Measurements from ENCODE around the gene HSFX4. TPM values are rescaled to one million over a fixed set of nuclear protein-coding genes. Genes with fewer than 3 reads are reported as not detected.

Gene HSFX4
- total RNA-seq (2022; extraction: Qiagen RNA extraction), result 0.09 TPM in 1 of 5 replicates, not detected in the others

GRCh38 chrX:149929400-149929799 lies at the start of gene HSFX4:
Gene HSFX4 (plus strand): TSS chrX:149929573. CDS start chrX:149929645, 72 bp downstream.

GRCh38 chrX:149881081-149881711 lies 48.2 kb upstream of the HSFX4 start, which contains the start of gene MAGEA8:
Gene MAGEA8 (plus strand): TSS chrX:149881183. CDS start chrX:149884273, 3,090 bp downstream.

GRCh38 chrX:149938427-149938880 lies 9.1 kb downstream of the HSFX4 start, which contains the start of gene EOLA2:
Gene EOLA2 (minus strand): TSS chrX:149938491. CDS start chrX:149933874, 4,617 bp downstream.

Other genes starting within 250 kb of the HSFX4 start
- 0.06 TPM in 1 of 5 replicates, not detected in the others for gene MAGEA11, start 217.5 kb upstream of the HSFX4 start, total RNA-seq (2022; extraction: Qiagen RNA extraction)
- 0.13 to 0.35 TPM (median 0.31 TPM) in 5 replicates for gene HSFX1, start 155.5 kb upstream of the HSFX4 start, total RNA-seq (2022; extraction: Qiagen RNA extraction)
- gene MAGEA9, start 147.6 kb upstream of the HSFX4 start, total RNA-seq (2022; extraction: Qiagen RNA extraction), result not detected in 5 replicates
- not detected in 5 replicates for gene MAGEA8, start 48.4 kb upstream of the HSFX4 start, total RNA-seq (2022; extraction: Qiagen RNA extraction)
- 55.1 to 63.3 TPM (median 62.4 TPM) in 5 replicates for gene EOLA2, start 8.9 kb downstream of the HSFX4 start, total RNA-seq (2022; extraction: Qiagen RNA extraction)

Measured in A549 treated with Hydrocortisone at 1 μM for 4 hours (cell line).